ENCODE data around the gene TIAM2.
"Not testable (repeated sequence)": the region's sequence is repeated elsewhere in the genome, so short reads cannot be mapped to it uniquely, and the experiment has no call there.

TIAM2 gene

GRCh38 chr6:155263373-155264063 lies 268.4 kb downstream of the TIAM2 start, which contains the start of gene CLDN20:
CLDN20 (plus strand) TSS chr6:155264013; CDS start chr6:155275720, 11,707 bp downstream.
- no peak for DNase-seq (ENCODE audit: low spot score)

GRCh38 chr6:155264693-155265320 lies 269.7 kb downstream of the TIAM2 start:
- DNase-seq (ENCODE audit: low spot score) = no peak

GRCh38 chr6:155265843-155266535 lies 270.9 kb downstream of the TIAM2 start:
- DNase-seq (ENCODE audit: low spot score) = no peak

GRCh38 chr6:155267411-155267810 lies 272.3 kb downstream of the TIAM2 start:
- DNase-seq (ENCODE audit: low spot score) = no peak

GRCh38 chr6:155268088-155268867 lies 273.2 kb downstream of the TIAM2 start:
- DNase-seq (ENCODE audit: low spot score) = not testable (repeated sequence)

- no peak for DNase-seq (ENCODE audit: low spot score)
These were observed 274.6 kb downstream of the TIAM2 start for GRCh38 chr6:155269765-155270164.

GRCh38 chr6:155270561-155271091 lies 275.5 kb downstream of the TIAM2 start:
- no peak for DNase-seq (ENCODE audit: low spot score)

GRCh38 chr6:155271145-155271544 lies 276.0 kb downstream of the TIAM2 start:
- no peak for DNase-seq (ENCODE audit: low spot score)

- no peak for DNase-seq (ENCODE audit: low spot score)
These were observed 277.5 kb downstream of the TIAM2 start for GRCh38 chr6:155272353-155273232.

- no peak for DNase-seq (ENCODE audit: low spot score)
These were observed 278.3 kb downstream of the TIAM2 start for GRCh38 chr6:155273431-155273830.

- no peak for DNase-seq (ENCODE audit: low spot score)
These were observed 279.0 kb downstream of the TIAM2 start for GRCh38 chr6:155274106-155274505.

GRCh38 chr6:155274533-155274932 lies 279.4 kb downstream of the TIAM2 start:
- DNase-seq (ENCODE audit: low spot score) = no peak

GRCh38 chr6:155275808-155276480 lies 280.8 kb downstream of the TIAM2 start:
- no peak for DNase-seq (ENCODE audit: low spot score)

- no peak for DNase-seq (ENCODE audit: low spot score)
These were observed 281.5 kb downstream of the TIAM2 start for GRCh38 chr6:155276638-155277037.

- DNase-seq (ENCODE audit: low spot score) = no peak
These were observed 283.4 kb downstream of the TIAM2 start for GRCh38 chr6:155278319-155279049.

GRCh38 chr6:155284775-155285174 lies 289.7 kb downstream of the TIAM2 start:
- no peak for DNase-seq (ENCODE audit: low spot score)

- DNase-seq (ENCODE audit: low spot score) = no peak
These were observed 292.6 kb downstream of the TIAM2 start for GRCh38 chr6:155287762-155288161.

GRCh38 chr6:155290491-155290890 lies 295.4 kb downstream of the TIAM2 start:
- no peak for DNase-seq (ENCODE audit: low spot score)

- DNase-seq (ENCODE audit: low spot score) = no peak
These were observed 296.2 kb downstream of the TIAM2 start for GRCh38 chr6:155291291-155291690.

- DNase-seq (ENCODE audit: low spot score) = no peak
These were observed 297.6 kb downstream of the TIAM2 start for GRCh38 chr6:155292711-155293110.

Data from ecto neural progenitor cell (in vitro differentiated cells).